HG02885 (cell line): Measurements from ENCODE around the gene SAMM50.

Experiments
- ATAC-seq: cut with Tn5 transposase; IDR thresholded peaks from one replicate; pipeline ENCODE4 v1.9.1; 2021; ENCODE audit warnings: mild to moderate bottlenecking; ENCODE audit not compliant: unreplicated experiment, poor library complexity

Gene SAMM50

GRCh38 chr22:43955040-43955882 lies at the start of gene SAMM50:
Gene SAMM50, plus strand, starts transcription at chr22:43955442. Its CDS starts 136 bp downstream, at chr22:43955578.
- peak; percentile 95 for ATAC-seq

- ATAC-seq: no peak
Measured at GRCh38 chr22:43905681-43906080, 49.6 kb upstream of the SAMM50 start.

- ATAC-seq: no peak
Measured at GRCh38 chr22:43909708-43910107, 45.5 kb upstream of the SAMM50 start.

- no peak for ATAC-seq
Measured at GRCh38 chr22:43910178-43910695, 45.0 kb upstream of the SAMM50 start.

- ATAC-seq: no peak
Measured at GRCh38 chr22:43911351-43911750, 43.9 kb upstream of the SAMM50 start.

- no peak for ATAC-seq
Measured at GRCh38 chr22:43917521-43917920, 37.7 kb upstream of the SAMM50 start.

GRCh38 chr22:43919106-43919973 lies 35.9 kb upstream of the SAMM50 start:
- no peak for ATAC-seq

GRCh38 chr22:43921370-43921769 lies 33.9 kb upstream of the SAMM50 start:
- ATAC-seq: no peak

- no peak for ATAC-seq
Measured at GRCh38 chr22:43922123-43922522, 33.1 kb upstream of the SAMM50 start.

GRCh38 chr22:43923191-43923590 lies 32.1 kb upstream of the SAMM50 start:
- ATAC-seq: no peak

GRCh38 chr22:43923631-43924464 lies 31.4 kb upstream of the SAMM50 start, which contains the start of gene PNPLA3:
Gene PNPLA3, plus strand, starts transcription at chr22:43923805. Its CDS starts 107 bp downstream, at chr22:43923912.
- no peak for ATAC-seq

- ATAC-seq: no peak
Measured at GRCh38 chr22:43924877-43925276, 30.4 kb upstream of the SAMM50 start.

- ATAC-seq: no peak
Measured at GRCh38 chr22:43925433-43926348, 29.6 kb upstream of the SAMM50 start.

- ATAC-seq: no peak
Measured at GRCh38 chr22:43926349-43926710, 28.9 kb upstream of the SAMM50 start.

GRCh38 chr22:43928468-43928867 lies 26.8 kb upstream of the SAMM50 start:
- no peak for ATAC-seq

- ATAC-seq: no peak
Measured at GRCh38 chr22:43928908-43929307, 26.3 kb upstream of the SAMM50 start.

- ATAC-seq: no peak
Measured at GRCh38 chr22:43931771-43932170, 23.5 kb upstream of the SAMM50 start.

GRCh38 chr22:43941449-43941848 lies 13.8 kb upstream of the SAMM50 start:
- no peak for ATAC-seq
